K562 (cell line): ENCODE measurements around the gene SEC22C. TPM values are rescaled to one million over a fixed set of nuclear protein-coding genes. Genes with fewer than 3 reads are reported as not detected.

ENCODE experiments used
- ATAC-seq: fragments of 200-7000 bp; cut with Tn5 transposase; 3 replicates; pipeline ENCODE4 v1.9.1; 2020; ENCODE audit warnings: moderate library complexity
- BruUV-seq: library from RNA; stranded (reverse); fragments of 400-500 nt; replicated peaks from 2 replicates; lab custom pipeline; 2021; lab: Mats Ljungman, UMichigan
- CTCF ChIA-PET: fragments of 300-600 bp; formaldehyde crosslinking; extraction: SDS; loops from one replicate; lab custom pipeline; 2021; ENCODE audit warnings: low intra/inter-chr PET ratio; lab: Yijun Ruan, JAX
- POLR2A ChIA-PET: fragments of 300-600, 350-650 bp; sonication (Branson Sonifier 250); formaldehyde crosslinking; extraction: SDS; loops from one replicate; lab custom pipeline; 2021; ENCODE audit warnings: antibody characterized with exemption, inconsistent platforms; lab: Yijun Ruan, JAX
- DNase-seq, 4 experiments: peaks; one replicate each; pipeline versions ENCODE4 v3.0.0 to v3.0.0-alpha.2; 2011 to 2018; ENCODE audit warnings: low spot score in 3 of 4, mixed read lengths in 3 of 4; ENCODE audit errors: extremely low read depth in 1 of 4
- FAIRE-seq: peaks from 2 replicates; lab custom pipeline; 2011; peaks lifted over from hg19 to GRCh38; lab: Jason Lieb, UNC
- H2AFZ ChIP-seq: 2 replicates; pipeline ENCODE4 v1.6.0; 2011; ENCODE audit warnings: low read depth, low read length, control low read depth, inconsistent platforms
- H3K27ac ChIP-seq: fragments of 200-600 bp; 3 replicates; pipeline ENCODE4 v1.8.0; 2011; ENCODE audit warnings: low read depth, mild to moderate bottlenecking, control low read depth, inconsistent platforms, low read length, moderate library complexity, mixed read lengths; ENCODE audit errors: extremely low read depth
- H3K27me3 ChIP-seq, 2 experiments: fragments of 300-600 bp in 1 of 2; 2 replicates in 1 of 2; 3 replicates in 1 of 2; pipeline versions ENCODE4 v1.6.0 to v1.8.0; 2011; ENCODE audit warnings: inconsistent platforms in 2 of 2, low read length in 2 of 2, mild to moderate bottlenecking in 1 of 2, mixed read lengths in 1 of 2, moderate library complexity in 1 of 2; ENCODE audit not compliant: control insufficient read depth in 2 of 2, insufficient read depth in 2 of 2
- H3K36me3 ChIP-seq: fragments of 300-600 bp; 3 replicates; pipeline ENCODE4 v1.8.0; 2011; ENCODE audit warnings: mild to moderate bottlenecking, low read length, inconsistent platforms; ENCODE audit not compliant: control insufficient read depth, insufficient read depth
- H3K4me1 ChIP-seq, 2 experiments: fragments of 200-600 bp in 1 of 2; replicated peaks in 1 of 2; 2 replicates in 1 of 2; 3 replicates in 1 of 2; pipeline versions ENCODE4 v1.5.1 to v1.8.0; 2011; ENCODE audit warnings: inconsistent platforms in 2 of 2, low read length in 2 of 2, mild to moderate bottlenecking in 1 of 2, mixed read lengths in 1 of 2, moderate library complexity in 1 of 2; ENCODE audit not compliant: control insufficient read depth in 2 of 2, insufficient read depth in 2 of 2
- H3K4me2 ChIP-seq: 2 replicates; pipeline ENCODE4 v1.6.1; 2011; ENCODE audit warnings: low read length, control low read depth, inconsistent platforms, mixed read lengths; ENCODE audit not compliant: insufficient read depth
- H3K4me3 ChIP-seq: fragments of 200-600 bp; sonication (generic), shearing (Covaris generic); 2 replicates; pipeline ENCODE4 v1.5.1; 2016; ENCODE audit warnings: control low read depth, inconsistent platforms
- H3K79me2 ChIP-seq: fragments of 200-600 bp; 3 replicates; pipeline ENCODE4 v1.8.0; 2011; ENCODE audit warnings: low read length, inconsistent platforms; ENCODE audit not compliant: control insufficient read depth, insufficient read depth
- H3K9ac ChIP-seq, 2 experiments: 2 replicates each; pipeline versions ENCODE4 v1.6.0 to v1.6.1; 2011; ENCODE audit warnings: low read depth in 2 of 2, low read length in 2 of 2, control low read depth in 1 of 2, inconsistent platforms in 1 of 2, mild to moderate bottlenecking in 1 of 2, mixed read lengths in 1 of 2; ENCODE audit not compliant: insufficient read depth in 1 of 2
- H3K9me1 ChIP-seq: one replicate; pipeline ENCODE4 v1.6.0; 2011; ENCODE audit warnings: inconsistent platforms, mild to moderate bottlenecking, low read length, moderate library complexity; ENCODE audit not compliant: control insufficient read depth, insufficient read depth
- H3K9me3 ChIP-seq: replicated peaks from 2 replicates; pipeline ENCODE4 v1.5.1; 2011; ENCODE audit warnings: low read depth, low read length, inconsistent platforms; ENCODE audit not compliant: control insufficient read depth, insufficient read depth
- H4K20me1 ChIP-seq: replicated peaks from 2 replicates; pipeline ENCODE4 v1.6.1; 2011; ENCODE audit warnings: low read length, inconsistent platforms, mixed read lengths; ENCODE audit not compliant: control insufficient read depth, insufficient read depth
- CBX2 ChIP-seq: fragments of 200-600 bp; sonication (generic); IDR thresholded peaks from one replicate; pipeline ENCODE4 v1.6.1; 2012; ENCODE audit warnings: mild to moderate bottlenecking, low read length, inconsistent platforms; ENCODE audit not compliant: insufficient read depth, poor library complexity, severe bottlenecking
- ILK ChIP-seq: fragments of 450-650 bp; IDR thresholded peaks from 2 replicates; pipeline ENCODE4 v1.6.1; 2016; ENCODE audit warnings: missing genetic modification characterization, low read depth, mild to moderate bottlenecking, missing compliant biosample characterization, moderate library complexity, borderline replicate concordance
- POLR3G ChIP-seq: IDR thresholded peaks from 2 replicates; pipeline ENCODE4 v1.6.1; 2011; ENCODE audit not compliant: insufficient read length, insufficient replicate concordance; ENCODE audit errors: extremely low read depth
- ZNF263 ChIP-seq: sonication (generic); formaldehyde crosslinking; IDR thresholded peaks from 2 replicates; pipeline ENCODE4 v1.8.0; 2022; ENCODE audit warnings: mild to moderate bottlenecking, missing genetic modification reagents, borderline replicate concordance
- WGBS: fragments of 100-300 bp; shearing (Covaris generic); methylation state at CpG from one replicate; pipeline ENCODE4 v1.1.6; 2016; ENCODE audit warnings: low coverage, mixed read lengths; ENCODE audit not compliant: insufficient coverage; ENCODE audit errors: missing lambda C conversion rate; 5-methylcytosine and 5-hydroxymethylcytosine counted together
- in situ Hi-C: fragments of 300-500 bp; cut with MboI; formaldehyde crosslinking; loops from 4 replicates; pipeline ENCODE4 v1.15.0; 2018; ENCODE audit warnings: inconsistent platforms, mixed read lengths
- intact Hi-C: fragments of 100-400 bp; cut with micrococcal nuclease; formaldehyde crosslinking; loops from 2 replicates; pipeline ENCODE4 v1.14.2; 2022
- polyA plus RNA-seq, 8 experiments: library from polyadenylated mRNA; depleted of rRNA in 4 of 8; stranded (reverse) in 5 of 8; unstranded in 3 of 8; fragments of >200 nt; fragmentation: Nextera tagmentation in 2 of 8; fragmentation: Illumina TruSeq in 1 of 8; extraction: Ambion mirVana in 2 of 8; extraction: Trizol in 1 of 8; gene quantifications; 2 replicates each; pipeline versions ENCODE4 v1.2.1 to v1.2.3, GENCODE V29; 2011 to 2014; ENCODE audit warnings: inconsistent platforms in 1 of 8, missing spikeins in 1 of 8
- total RNA-seq, 7 experiments: library from RNA; depleted of rRNA in 6 of 7; stranded (reverse); fragments of >200 nt in 6 of 7; fragmentation: Illumina TruSeq in 2 of 7; extraction: Trizol in 2 of 7; gene quantifications; 2 replicates each; pipeline versions ENCODE4 v1.2.1 to v1.2.3, GENCODE V29; 2011 to 2021; ENCODE audit warnings: low replicate concordance in 1 of 7
- TF ChIP-seq, protein P1 (sequence below): fragments of 250-450 bp; sonication (Bioruptor Pico); IDR thresholded peaks from 2 replicates; pipeline ENCODE4 v1.4.0; 2020; ENCODE audit warnings: mild to moderate bottlenecking, moderate library complexity
- TF ChIP-seq, protein P2 (sequence below): sonication (generic); formaldehyde crosslinking; IDR thresholded peaks from 2 replicates; pipeline ENCODE4 v1.8.0; 2023; ENCODE audit warnings: mild to moderate bottlenecking, missing genetic modification reagents

The SEC22C gene
- total and polyA plus RNA-seq, 9 of the 15 experiments (the other 6 are each of a cell fraction or from before 2014, with no cell fraction given), result 35.6 to 68.4 (median 50.7) TPM

DNA sequence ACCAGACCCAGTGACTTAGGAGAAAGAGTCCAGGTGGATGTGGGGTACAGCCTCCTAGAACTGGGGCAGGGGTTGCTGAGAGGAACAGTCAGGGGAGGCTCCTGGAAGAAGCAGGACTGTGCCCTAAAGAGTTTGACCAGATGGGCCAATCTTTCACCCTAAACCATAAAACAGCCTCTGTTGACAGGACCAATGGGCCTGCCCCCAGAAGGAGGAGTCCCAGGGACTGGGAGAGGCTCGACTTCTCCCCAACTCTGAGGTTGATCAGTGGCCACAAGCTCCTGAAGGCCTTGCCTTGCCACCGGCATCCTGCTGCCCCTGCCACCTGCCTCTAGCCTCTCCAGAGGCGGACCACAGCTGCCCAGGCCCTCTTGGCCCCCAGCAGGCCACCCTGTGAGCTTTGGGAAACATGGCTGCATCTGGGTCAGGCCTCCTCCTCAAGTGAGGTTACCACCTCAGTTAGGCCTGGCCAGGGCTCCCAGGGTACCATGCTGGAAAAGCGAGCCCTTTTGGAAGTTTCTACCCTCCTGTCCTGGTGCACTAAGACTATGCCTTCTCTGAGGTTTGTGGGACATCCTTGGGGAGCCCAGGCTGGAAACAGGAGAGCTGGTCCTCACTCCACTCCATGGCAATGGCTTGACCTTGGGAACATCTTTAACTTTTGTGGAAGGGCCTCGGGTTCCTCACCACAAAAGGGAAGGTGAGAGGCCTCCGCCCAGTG is 76.5 kb downstream of the SEC22C start:
- Histone ChIP-seq H3K9me1 (no peaks in the 10 kb centered on the region), H3K27ac (no peak overlapping the region), H3K9me3 (no peaks in the 10 kb centered on the region), H3K9ac (no peak overlapping the region), H2AFZ (no peak overlapping the region), H3K4me1 (peaks cover 4 to 27% of the 10 kb centered on the region in 2 experiments; a peak in 4 of 5 replicates), H3K36me3 (no peaks in the 10 kb centered on the region), H3K79me2 (no peaks in the 10 kb centered on the region), H3K4me2 (no peak overlapping the region), H4K20me1 (peaks cover 24% of the 10 kb centered on the region), H3K4me3 (no peak overlapping the region), H3K27me3 (peaks cover 12 to 43% of the 10 kb centered on the region in 2 experiments; a peak in 4 of 5 replicates)
- ChIA-PET POLR2A (interaction anchor here (1.4 to 1.5 kb wide), 2 partner anchors 8 to 32 kb away, joined by 3 to 4 read pairs; no protein-coding TSS in a partner anchor), CTCF (interaction anchor here (0.6 kb wide), 1 partner anchor 27 kb away, joined by 4 read pairs; no protein-coding TSS in a partner anchor)
- FAIRE-seq (no peak), ATAC-seq (no peak), DNase-seq (no peak)
- 60% methylated on average over 6 of the region's 6 CpGs for WGBS
- in situ Hi-C loops, result no loop called here
- intact Hi-C loops, result no loop called here
- no TSS peak for BruUV-seq
- TF ChIP-seq ZNF263 (CRISPR knock-in tag) (no peak), CBX2 (no peak), POLR3G (no peak), ILK (tag) (no peak)
- TF ChIP-seq, protein P1, sequence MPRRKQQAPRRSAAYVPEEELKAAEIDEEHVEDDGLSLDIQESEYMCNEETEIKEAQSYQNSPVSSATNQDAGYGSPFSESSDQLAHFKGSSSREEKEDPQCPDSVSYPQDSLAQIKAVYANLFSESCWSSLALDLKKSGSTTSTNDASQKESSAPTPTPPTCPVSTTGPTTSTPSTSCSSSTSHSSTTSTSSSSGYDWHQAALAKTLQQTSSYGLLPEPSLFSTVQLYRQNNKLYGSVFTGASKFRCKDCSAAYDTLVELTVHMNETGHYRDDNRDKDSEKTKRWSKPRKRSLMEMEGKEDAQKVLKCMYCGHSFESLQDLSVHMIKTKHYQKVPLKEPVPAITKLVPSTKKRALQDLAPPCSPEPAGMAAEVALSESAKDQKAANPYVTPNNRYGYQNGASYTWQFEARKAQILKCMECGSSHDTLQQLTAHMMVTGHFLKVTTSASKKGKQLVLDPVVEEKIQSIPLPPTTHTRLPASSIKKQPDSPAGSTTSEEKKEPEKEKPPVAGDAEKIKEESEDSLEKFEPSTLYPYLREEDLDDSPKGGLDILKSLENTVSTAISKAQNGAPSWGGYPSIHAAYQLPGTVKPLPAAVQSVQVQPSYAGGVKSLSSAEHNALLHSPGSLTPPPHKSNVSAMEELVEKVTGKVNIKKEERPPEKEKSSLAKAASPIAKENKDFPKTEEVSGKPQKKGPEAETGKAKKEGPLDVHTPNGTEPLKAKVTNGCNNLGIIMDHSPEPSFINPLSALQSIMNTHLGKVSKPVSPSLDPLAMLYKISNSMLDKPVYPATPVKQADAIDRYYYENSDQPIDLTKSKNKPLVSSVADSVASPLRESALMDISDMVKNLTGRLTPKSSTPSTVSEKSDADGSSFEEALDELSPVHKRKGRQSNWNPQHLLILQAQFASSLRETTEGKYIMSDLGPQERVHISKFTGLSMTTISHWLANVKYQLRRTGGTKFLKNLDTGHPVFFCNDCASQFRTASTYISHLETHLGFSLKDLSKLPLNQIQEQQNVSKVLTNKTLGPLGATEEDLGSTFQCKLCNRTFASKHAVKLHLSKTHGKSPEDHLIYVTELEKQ (CRISPR knock-in tag), result no peak
- TF ChIP-seq, protein P2, sequence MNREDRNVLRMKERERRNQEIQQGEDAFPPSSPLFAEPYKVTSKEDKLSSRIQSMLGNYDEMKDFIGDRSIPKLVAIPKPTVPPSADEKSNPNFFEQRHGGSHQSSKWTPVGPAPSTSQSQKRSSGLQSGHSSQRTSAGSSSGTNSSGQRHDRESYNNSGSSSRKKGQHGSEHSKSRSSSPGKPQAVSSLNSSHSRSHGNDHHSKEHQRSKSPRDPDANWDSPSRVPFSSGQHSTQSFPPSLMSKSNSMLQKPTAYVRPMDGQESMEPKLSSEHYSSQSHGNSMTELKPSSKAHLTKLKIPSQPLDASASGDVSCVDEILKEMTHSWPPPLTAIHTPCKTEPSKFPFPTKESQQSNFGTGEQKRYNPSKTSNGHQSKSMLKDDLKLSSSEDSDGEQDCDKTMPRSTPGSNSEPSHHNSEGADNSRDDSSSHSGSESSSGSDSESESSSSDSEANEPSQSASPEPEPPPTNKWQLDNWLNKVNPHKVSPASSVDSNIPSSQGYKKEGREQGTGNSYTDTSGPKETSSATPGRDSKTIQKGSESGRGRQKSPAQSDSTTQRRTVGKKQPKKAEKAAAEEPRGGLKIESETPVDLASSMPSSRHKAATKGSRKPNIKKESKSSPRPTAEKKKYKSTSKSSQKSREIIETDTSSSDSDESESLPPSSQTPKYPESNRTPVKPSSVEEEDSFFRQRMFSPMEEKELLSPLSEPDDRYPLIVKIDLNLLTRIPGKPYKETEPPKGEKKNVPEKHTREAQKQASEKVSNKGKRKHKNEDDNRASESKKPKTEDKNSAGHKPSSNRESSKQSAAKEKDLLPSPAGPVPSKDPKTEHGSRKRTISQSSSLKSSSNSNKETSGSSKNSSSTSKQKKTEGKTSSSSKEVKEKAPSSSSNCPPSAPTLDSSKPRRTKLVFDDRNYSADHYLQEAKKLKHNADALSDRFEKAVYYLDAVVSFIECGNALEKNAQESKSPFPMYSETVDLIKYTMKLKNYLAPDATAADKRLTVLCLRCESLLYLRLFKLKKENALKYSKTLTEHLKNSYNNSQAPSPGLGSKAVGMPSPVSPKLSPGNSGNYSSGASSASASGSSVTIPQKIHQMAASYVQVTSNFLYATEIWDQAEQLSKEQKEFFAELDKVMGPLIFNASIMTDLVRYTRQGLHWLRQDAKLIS (CRISPR knock-in tag), result no peak
